ENCODE data around the gene PRR9.

Gene PRR9

DNA sequence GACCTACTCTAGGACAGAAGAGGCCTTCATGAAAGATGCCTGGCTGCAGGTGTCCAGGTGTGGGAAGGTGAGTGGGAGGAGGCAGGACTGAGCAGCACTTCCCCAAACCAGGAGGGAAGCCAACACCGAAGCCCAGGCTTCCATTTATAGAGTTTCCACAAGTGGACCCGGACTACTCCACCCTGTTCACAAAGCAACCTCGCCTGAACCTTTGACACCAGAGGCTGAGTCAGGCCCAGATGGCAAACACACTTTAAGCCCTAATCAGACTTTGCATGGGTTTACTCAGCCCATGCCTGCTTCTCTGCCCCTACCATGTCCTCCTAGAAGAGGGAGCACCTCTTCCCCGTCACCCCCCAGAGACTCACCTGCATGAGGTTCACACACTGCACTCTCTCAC lies 14.0 kb downstream of the PRR9 start:
- no peak for DNase-seq

GRCh38 chr1:153231785-153232184 lies 14.4 kb downstream of the PRR9 start:
- DNase-seq, result no peak

- no peak for DNase-seq
Measured at GRCh38 chr1:153232553-153232952, 15.2 kb downstream of the PRR9 start.

DNA sequence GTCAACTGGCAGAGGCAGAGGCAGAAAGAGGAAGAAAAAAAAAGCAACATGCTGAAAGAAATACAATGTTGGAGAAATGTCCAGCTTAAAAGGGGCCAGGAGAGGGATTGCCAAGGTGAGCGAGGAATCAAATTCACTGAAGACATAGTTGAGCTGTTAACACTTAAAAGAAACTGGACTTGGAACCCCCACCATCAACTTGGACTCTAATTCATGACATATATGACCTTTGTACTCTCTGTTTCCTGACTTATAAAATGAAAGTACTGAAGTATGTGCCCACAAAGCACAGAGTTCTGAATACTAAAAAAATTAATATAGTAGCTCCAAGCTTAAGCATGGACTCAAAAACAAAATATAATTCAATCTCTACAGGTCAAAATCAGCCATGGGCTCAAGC lies 16.1 kb downstream of the PRR9 start:
- no peak for DNase-seq

- DNase-seq, result no peak
Measured at GRCh38 chr1:153238527-153238926, 21.1 kb downstream of the PRR9 start.

- no peak for DNase-seq
Measured at GRCh38 chr1:153242160-153242559, 24.8 kb downstream of the PRR9 start.

DNA sequence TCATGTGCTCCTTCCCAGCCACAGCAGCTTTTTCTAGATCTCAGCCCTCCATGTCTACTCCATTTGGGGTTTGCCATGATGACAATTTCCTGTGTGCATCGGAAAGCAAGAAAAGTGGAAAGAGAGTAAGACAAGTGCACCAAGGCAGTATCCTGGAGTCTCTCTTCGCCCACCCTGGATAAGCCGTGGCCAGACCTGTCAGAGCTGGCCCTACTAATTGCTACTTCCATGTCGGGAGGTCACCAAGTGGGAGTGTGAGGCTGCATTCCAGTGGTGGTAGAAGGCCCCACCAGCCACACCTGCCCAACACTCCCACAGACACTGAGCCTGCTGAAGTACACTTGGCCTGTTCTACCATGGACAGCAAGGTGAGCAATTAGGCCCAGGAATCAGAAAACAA lies 28.1 kb downstream of the PRR9 start:
- DNase-seq, result no peak

DNA sequence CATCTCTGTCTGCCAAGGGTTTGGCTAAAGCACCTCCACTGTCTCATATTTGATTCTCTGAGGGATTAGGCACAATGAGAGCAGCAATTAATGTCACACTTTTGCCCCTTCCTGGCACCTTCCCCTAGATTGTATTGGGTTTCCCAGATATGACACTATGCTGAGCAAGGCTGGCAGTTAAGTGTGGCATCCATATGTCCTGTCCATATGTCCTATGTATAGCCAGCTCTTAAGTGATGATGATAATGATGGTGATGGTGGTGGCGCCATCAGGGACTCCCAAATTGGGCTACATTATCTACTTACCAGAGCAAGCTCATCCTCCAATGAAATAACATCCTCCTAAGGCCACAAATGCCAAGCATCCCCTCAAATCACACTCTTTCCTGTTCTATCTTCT lies 28.6 kb downstream of the PRR9 start:
- no peak for DNase-seq

DNA sequence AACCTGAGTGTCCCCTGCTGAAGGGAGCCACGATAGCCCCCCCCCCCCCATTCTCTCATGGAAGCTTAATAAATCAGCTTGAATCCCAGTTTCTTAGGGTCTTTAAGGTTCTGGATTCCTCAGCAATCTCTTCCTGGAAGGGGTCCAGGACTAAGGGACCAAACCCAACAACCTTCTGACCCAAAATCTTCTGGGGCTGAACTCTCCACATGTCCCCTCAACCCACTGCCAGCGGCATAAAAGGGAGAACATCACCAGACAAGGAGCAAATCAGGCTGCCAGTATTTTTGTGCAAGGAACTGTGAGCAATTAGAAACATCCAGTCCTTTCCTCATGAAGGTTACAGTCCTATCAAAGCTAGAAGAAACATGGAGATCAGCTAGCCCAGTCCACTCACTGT lies 29.4 kb downstream of the PRR9 start:
- no peak for DNase-seq

GRCh38 chr1:153248176-153248879 lies 30.9 kb downstream of the PRR9 start:
- DNase-seq, result no peak

DNA sequence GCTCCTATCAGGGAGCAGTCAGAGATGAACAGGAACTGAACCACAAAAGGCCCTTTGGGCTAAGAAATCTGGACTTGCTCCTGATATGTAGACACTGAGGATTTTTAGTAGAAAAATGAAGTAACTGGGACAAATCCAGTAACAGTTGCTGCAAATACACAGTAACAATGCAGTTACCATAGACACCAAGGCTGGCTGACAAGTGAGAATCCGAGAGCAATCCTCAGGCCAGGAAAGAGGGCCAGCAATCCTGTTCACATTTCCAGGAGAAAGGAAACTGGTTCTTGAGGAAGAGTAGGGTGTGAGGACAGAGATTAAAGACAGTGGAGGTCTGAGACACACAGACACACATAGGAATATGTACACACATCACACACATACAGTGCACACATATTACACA lies 32.8 kb downstream of the PRR9 start:
- no peak for DNase-seq

- no peak for DNase-seq
Measured at GRCh38 chr1:153251087-153251486, 33.7 kb downstream of the PRR9 start.

- DNase-seq, result no peak
Measured at GRCh38 chr1:153251562-153251961, 34.2 kb downstream of the PRR9 start.

GRCh38 chr1:153251988-153252387 lies 34.6 kb downstream of the PRR9 start:
- DNase-seq, result no peak

- DNase-seq, result no peak
Measured at GRCh38 chr1:153253076-153253475, 35.7 kb downstream of the PRR9 start.

DNA sequence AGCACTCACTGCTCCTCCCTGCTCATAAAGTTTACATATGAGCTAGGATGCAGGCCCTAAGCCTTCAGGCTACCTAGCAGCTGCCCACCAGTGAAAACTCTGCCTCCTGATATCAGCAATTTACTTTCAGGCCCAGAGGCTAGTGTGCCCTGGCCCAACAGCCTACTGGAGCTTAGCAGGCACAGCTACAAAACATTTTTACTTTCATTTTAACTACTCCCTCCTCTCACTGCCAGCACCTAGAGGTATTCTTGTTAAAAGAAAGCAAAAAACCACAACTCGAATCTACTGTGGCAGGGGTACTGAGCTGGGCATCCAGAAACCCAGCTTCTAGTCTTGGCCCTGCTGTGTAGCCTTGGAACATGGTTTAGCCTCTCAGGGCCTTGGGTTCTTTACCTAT lies 36.3 kb downstream of the PRR9 start:
- DNase-seq, result no peak

DNA sequence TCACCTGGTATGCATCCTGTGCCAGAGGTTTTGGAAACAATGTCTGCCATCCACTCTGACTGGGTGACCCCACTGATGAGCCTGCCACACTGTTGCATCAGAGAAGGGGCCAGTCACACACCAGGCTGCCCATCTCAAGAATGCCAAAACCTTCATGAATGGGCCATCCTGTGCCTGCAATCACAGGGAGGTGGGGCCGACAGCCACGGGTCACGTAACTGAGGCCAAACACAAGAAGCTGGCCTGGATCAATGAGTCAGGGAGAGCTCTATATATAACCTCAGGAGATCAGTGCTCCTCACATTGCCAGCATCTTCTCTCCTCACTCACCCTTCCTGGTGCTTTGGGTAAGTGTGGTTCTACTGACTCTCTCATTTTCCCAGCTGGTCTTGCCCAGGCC lies 42.0 kb downstream of the PRR9 start, which contains the start of gene LORICRIN:
TSS of gene LORICRIN (plus strand) at position 301 of the 400 bp plus-strand sequence. CDS start 1,263 bp downstream, outside the sequence.
- DNase-seq, result no peak

GRCh38 chr1:153260585-153261280 lies 43.3 kb downstream of the PRR9 start:
- no peak for DNase-seq

DNA sequence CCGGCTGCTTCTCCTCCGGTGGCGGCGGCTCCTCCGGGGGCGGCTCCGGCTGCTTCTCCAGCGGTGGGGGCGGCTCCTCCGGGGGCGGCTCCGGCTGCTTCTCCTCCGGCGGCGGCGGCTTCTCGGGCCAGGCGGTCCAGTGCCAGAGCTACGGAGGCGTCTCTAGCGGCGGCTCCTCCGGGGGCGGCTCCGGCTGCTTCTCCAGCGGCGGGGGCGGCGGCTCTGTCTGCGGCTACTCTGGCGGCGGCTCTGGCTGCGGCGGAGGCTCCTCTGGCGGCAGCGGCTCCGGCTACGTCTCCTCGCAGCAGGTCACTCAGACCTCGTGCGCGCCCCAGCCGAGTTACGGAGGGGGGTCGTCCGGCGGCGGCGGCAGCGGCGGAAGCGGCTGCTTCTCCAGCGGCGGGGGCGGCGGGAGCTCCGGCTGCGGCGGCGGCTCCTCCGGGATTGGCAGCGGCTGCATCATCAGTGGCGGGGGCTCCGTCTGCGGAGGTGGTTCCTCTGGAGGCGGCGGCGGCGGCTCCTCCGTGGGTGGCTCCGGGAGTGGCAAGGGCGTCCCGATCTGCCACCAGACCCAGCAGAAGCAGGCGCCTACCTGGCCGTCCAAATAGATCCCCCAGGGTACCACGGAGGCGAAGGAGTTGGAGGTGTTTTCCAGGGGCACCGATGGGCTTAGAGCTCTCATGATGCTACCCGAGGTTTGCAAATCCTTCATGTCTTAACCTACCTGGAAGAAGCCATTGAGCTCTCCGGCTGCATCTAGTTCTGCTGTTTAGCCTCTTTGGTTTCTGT lies 44.1 kb downstream of the PRR9 start:
- no peak for DNase-seq

DNA sequence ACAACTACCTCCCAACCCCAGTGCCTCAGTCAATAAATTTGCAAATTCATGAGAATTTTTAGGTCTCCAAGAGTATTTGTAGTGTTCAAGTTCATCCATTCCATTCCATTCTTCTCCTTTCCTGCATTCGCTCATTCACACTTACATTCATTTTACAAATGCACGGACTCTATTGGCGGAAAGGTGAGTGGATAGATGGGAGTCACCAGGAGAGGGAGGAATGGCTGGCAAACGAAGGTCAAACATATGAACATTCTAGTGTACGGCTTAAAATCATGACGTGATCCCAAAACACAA lies 44.6 kb downstream of the PRR9 start:
- DNase-seq, result no peak

DNA sequence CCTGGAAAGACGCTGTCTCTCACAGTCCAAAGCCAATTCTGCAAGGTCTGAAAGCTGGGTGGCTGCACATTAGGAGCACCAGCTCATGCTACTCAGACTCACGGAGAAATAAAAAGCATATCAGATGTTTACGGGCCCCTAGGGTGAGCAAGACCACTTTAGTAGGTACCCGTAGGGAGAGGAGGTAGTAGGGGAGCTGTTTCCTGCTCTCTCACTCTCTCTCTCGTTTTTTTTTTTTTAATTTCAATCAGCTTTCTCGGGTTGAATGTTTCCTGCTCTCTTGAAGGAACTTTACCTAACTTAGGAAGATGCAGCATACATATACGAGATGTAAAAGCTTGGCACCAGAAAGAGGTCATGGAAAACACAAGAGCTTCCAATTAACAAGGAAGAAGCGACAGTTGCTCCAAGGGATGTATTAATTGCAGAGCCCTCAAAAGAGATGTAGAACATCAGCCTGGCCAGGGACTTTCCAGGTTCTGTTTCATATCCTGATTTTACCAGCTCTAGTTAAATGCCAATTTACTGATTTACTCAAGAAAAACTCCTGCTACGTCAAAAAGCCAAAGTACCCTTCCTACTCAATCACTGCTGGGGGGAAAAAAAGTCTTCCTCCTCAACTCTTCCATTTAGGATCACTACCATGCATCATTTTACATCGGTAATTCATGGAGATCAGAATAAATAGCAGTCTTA lies 45.2 kb downstream of the PRR9 start:
- DNase-seq, result no peak

- no peak for DNase-seq
Measured at GRCh38 chr1:153265457-153265856, 48.1 kb downstream of the PRR9 start.

All from SW 1271 (cell line).